AG08395 (cell line): ENCODE results near the gene ZNF143.
"Not testable (repeated sequence)": the region's sequence is repeated elsewhere in the genome, so short reads cannot be mapped to it uniquely, and the experiment has no call there.

Source experiments
- DNase-seq: peaks from one replicate; pipeline ENCODE4 v3.0.0; 2012; ENCODE audit warnings: mixed read lengths, low spot score

ZNF143 gene

DNA sequence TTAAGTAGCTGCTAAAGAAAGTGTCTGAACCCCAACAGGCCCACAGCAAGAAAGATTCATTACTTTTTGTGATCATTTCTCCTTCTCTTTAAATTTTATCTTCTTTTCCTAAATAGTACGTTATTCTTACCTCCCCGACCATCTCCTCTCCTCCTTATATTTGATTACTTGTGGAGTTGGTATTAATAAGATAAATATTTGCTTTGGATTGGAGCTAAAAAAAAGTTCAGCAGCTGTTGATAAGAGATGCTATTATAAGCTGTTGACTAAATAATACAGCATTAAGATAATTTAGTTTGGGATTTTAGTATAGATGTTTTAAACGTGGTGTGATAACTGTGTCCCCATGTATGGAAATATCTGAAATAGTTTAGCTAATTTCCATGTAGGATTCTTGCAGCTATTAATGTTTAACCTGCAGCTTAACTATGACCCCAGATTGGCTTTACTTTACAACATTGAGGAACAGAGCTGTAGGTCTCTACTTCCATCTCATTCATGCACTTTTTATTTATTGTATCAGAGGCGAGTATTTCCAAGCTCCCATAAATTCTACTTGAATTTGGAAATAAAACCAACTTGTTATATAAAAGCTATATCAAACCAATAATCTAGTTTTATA, 37.8 kb downstream of the ZNF143 start:
- no peak for DNase-seq

DNA sequence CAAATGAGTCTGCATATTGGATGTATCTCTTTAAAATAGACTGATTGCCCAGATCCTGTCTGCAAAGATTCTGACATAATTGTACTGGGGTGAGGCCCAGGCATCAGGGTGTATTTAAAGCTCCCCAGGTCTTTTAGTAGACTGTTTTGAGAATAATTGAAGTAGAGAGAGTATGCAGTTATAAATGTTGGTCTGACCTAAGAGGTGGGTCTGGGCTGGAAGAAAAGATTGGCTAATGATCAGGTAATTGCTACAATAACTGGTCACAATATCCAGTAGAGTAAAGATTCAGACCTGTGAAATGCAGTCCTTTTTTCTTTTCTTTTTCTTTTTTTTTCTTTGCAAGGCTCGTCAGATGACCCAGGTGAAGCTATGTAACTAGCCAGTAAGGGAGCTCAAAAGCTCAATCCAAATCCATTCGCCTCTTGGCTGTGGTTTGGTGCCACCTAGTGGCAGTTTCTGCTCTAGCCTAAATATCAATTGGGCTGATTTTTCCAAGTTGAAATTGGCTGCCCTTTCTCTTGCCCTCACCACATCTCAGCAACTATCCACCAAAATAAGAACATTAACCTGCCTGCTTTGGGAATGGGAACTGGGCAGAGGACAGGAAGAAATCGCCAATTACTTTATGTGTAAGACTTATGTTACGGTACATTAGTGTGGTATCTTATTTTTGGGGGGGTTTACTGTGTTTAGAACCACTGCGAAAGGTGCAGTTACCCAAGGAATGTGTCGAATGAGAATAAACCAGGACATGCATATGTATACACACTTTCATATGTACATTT, 45.9 kb downstream of the ZNF143 start:
- peak; percentile 80 for DNase-seq

DNA sequence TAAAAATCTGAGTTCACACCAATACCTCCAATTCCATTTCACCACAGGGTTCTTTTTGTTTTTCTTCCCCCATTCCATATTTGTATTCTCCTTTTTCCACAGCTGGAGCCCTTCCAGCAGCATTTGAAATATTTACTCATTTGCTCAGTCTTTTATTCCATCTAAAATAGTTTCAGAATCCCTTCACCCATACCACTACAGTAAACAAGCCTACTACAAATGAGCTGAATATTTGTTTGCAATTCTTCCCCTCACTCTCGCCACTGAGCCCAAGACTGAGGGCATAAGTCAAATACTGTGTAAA, 46.4 kb downstream of the ZNF143 start:
- no peak for DNase-seq

DNA sequence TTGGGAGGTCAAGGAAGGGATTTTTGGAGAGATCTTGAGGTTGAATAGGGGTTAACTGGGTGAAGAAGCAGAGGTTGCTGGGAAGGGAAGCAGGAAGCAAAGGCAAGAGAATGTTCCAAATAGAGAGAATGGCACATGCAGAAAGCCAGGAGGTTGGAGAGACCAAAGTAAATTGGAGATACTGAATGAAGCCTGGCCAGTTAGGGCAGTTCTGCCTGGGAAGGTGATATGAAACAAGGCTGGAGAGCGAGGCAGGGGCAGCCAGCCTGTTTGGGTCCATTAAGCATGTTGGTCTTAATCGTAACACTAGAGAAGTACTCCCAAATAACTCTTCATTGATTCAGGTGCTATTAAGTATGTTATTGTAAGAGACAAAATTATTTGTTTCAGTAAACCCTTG, 48.2 kb downstream of the ZNF143 start:
- DNase-seq = no peak

DNA sequence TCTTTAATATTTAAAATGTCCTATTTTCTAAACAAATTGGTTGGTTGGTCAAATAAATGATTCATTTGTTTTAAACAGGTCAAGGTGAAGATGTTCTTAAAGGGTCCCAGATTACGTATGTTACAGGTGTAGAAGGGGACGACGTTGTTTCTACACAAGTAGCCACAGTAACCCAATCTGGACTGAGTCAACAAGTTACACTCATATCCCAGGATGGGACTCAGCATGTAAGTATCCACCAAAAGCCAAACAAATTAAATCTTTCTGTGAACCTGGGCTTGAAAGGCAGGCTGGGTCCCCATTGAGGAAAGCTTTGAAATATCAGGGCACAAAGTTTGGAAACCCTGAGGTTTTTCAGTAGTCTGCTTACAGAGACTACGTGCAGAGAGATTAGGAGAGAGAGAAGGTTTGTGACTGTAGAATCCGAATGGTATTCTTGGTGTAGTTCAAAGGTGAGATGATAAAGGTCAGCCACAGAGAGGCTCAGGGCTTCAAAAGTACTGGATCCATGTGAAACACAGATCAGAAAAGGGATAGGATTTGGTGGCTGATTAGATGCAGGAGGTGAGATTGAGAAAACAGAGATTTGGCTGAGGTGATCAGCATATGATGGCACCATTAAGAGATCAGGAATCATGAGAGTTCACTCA, 51.7 kb downstream of the ZNF143 start:
- DNase-seq = no peak

DNA sequence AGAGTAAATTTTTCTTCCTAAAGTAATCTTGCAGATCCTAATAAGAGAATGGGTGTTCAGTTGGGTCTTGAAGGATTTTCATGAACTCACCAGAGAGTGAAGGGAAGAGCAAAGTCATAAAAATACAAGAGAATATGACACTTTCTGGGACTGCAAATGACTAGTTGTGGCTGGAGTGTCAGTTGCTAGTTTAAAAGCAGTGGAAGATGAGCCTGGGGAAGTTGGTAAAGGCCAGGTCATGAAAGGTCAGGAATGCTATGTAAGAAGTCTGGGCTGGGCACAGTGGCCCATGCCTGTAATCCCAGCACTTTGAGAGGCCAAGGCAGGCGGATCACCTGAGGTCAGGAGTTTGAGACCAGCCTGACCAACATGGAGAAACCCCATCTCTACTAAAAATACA, 53.8 kb downstream of the ZNF143 start:
- not testable (repeated sequence) for DNase-seq

DNA sequence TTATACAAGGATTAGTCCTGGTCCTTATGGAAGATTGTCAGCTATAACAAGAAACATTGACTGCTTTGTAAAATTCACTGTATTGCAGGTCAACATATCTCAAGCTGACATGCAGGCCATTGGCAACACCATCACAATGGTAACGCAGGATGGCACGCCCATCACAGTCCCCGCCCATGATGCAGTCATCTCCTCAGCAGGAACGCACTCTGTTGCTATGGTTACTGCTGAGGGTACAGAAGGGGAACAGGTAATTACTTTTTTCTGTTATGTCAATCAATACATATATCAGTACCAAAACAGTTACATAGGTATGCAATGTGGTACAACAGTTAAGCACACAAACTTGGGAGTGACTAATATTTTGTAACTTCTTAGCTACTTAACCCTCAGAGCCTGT, 55.3 kb downstream of the ZNF143 start:
- DNase-seq = no peak

DNA sequence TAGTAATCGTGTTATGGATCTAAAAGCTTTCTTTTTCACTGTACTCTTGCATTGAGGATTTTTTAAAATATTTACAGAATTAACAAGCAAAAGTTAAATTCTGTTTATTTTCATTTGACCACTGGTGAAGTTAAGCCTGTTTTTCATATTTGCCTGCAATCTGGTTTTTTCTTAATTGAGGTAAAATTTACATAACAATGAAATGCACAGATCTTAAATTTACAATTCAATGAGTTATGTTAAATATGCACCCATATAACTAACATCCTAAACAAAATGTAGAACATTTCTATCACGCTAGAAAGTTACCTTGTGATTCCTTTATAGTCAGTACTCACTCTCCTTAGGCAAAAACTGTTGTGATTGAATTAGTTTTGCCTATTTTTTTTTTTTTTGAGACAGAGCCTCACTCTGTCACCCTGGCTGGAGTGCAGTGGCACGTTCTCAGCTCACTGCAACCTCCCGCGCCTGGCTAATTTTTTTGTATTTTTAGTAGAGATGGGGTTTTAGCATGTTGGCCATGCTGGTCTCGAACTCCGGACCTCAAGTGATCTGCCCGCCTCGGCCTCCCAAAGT, 58.1 kb downstream of the ZNF143 start:
- no peak for DNase-seq

DNA sequence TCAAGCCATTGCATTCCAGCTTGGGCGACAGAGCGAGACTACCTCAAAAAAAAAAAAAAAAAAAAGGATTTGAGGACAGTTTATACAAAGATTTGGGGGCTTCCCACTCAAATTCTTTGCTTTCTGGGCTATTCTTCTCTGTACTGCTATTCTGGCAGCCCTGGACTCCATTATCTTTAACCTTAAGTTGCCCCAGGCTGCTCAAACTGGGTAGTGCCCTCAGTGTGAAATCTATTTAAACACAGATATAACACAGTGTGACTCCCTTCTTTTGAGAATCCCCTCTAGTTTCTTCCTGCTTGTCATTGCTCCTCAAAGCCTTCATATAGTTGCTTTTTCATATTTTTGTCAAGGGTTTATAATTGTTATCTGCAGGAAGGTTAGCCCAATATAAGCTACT, 63.2 kb downstream of the ZNF143 start:
- no peak for DNase-seq

DNA sequence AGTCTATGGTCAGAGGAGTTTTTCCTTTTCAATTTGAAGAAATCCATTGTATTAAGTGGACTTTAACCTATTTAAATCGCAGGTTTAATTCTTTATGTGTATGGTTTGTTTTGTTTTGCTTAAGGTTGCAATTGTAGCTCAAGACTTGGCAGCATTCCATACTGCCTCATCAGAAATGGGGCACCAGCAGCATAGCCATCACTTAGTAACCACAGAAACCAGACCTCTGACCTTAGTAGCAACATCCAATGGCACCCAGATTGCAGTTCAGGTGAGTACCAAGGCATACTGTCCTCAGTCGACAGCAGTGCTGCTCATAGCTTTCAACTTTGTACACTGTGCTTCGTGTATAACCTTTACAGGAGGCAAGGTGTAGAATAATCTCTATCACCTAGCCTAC, 64.3 kb downstream of the ZNF143 start:
- no peak for DNase-seq

DNA sequence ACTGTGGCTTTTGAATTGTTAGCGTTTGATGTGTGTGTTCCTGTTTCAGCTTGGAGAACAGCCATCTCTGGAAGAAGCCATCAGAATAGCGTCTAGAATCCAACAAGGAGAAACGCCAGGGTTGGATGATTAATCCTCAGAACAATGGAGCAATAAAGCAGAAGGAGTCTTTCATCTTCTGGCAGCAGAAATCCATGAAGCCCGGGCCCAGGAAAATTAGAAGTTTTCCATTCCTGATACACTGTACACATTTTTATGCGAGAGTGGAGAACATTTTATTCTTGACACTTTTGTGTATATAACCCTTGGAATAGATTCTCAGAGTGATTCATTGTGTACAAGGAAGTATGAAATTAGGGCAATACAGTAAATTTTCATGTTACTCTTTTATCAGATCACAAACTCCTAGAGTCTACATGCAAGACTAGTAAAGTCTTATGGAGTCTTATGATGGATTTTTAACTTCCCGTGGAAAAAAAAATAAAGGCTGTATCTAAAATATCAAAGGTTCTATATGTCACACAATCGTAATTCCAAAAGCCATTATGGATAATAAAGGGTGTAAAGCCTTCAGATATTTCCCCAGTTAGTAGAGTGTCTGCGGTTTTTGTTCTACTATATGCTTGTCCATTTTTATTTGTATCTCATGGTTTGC, 66.8 kb downstream of the ZNF143 start:
- peak; percentile 63 for DNase-seq

DNA sequence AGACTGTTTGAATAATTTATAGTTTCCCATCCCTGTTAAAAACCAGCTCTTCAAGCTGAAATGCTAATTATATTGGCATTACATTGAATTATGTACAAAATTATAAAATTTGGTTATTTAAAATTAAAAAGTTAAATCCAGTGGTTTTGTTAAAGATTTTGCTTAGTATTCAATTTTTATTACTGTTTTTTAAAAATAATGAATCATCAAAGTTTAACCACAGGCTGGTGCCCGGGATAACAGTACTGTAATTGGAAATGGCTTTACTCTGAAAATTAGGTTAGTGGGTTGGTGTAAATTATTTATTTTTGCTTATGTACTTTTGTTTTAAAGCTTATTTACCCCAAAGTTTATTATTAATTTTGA, 67.3 kb downstream of the ZNF143 start:
- no peak for DNase-seq

DNA sequence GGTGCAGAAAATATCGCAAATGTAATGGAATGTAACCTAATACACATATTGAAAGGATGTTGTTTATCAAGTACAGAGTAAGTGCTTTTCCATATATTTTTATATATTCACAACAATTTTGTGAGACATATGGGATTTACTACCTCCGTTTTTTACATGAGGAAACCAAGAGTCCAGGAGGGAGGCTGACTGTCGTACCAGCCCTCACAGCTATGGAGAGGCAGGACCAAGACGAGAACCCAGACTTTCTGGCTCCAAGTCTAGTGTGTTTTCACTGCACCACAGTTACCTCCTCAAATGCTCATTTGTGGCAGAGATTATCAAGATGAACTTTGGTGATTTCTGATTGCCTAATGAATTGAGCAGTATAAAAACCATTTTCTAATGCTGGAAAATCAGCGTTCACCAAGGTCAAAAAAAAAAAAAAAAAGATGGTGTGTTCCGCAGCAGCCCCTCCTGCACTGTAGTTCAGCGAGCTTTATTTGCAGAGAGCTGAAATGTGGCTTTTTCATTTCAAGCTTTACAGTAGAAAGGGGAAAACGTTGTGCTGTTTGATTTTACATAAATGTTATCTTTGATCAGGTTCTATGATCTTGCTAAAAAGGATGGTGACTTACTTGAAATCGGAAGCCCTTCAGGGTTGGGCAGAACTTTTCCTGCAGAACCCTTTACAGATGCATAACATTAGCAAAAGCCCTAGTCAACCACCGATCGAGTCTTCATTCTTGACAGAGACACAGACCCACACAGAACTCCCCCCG, 67.9 kb downstream of the ZNF143 start:
- no peak for DNase-seq

DNA sequence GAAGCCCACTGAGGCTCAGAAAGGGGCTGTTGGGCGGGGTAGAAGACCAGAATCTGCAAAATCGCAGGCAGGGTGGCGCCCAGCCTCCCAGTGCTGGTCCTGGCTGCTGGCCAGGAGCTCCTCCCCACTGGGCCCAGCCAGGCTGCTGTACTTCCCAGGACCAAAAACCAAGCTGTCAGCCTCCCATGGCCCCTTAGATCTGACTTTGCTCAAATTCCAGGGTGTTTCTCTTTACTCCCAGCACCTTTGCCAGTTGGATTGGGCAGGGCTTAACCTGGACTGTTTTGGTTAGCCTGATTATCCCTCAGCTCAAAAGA, 68.5 kb downstream of the ZNF143 start:
- DNase-seq = peak; percentile 40

DNA sequence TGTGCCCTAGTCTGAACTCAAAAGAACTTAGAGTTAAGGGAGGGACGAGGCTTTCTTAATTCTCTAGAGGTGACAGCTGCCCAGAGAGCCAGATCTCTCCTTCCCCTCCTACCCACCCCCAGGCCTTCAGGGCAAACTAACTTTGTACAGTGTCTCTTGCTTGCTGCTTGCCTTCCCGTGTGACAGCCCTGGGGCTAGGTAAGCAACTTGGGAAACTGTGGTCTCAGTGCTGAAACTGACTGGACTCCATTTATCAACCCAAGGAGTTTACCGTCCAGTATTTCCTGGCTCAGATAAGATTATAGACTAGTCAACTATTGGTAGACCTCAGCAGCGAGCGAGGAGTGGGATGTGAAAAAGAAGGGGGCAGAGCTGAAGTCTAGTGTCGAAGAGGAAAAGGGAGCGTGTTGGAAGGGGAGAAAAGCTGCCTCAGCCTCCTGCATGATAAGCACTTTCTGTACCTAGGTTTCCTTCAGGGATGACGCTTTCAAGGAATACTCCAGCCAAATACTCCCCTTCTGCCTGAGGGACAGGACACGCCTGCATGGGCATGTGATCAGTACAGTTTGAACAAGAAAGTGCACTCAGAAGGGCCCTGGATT, 69.3 kb downstream of the ZNF143 start:
- no peak for DNase-seq

DNA sequence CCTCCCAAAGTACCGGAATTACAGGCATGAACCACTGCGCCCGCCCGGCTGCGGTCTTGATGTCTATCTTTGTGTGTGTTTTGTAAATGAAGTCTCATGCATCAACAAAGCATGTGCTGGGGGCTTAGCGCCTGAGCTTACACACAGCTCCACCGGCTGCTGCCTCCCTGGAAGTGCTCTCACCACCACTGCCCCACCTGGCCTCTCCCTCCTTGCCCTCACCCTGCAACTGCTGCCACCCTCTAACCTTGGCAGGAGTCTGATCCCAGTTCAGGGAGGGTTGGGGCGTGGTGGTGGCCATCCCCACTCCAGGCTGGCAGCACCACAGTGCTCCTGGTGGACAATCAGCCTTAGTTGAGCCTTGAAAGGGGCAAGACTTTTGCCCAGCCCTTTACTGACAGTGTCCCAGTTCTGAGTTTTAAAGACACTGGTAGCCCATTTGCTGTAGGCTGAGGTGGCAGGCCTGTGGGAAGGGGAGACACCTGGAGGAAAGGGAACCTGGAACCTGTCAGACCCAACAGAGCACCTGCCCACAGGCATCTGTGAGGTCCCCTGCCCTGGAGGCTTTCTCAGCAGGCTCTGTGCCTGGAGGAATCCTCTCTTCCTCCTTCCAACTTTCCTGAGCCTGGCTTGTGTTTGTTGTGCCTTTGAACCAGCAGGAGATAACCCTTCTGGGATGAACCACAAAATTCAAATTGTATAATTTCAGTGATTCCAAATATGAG, 70.3 kb downstream of the ZNF143 start:
- no peak for DNase-seq

DNA sequence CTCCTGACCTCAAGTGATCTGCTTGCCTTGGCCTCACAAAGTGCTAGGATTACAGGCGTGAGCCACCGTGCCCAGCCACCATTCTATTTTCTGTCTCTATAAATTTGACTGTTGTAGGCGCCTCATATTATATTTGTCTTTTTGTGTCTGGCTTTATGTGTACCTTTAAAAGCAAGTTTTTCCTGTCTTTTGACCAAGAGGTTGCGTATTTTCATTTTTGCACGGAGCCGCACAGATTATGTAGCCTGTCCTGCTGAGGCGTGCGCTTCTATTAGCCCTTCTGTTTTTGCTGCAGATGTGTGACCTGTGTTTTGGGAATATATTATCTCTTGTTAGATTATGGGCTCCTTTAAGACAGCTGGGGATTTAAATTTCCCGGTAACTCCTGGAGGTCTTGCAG, 72.2 kb downstream of the ZNF143 start:
- DNase-seq = no peak

DNA sequence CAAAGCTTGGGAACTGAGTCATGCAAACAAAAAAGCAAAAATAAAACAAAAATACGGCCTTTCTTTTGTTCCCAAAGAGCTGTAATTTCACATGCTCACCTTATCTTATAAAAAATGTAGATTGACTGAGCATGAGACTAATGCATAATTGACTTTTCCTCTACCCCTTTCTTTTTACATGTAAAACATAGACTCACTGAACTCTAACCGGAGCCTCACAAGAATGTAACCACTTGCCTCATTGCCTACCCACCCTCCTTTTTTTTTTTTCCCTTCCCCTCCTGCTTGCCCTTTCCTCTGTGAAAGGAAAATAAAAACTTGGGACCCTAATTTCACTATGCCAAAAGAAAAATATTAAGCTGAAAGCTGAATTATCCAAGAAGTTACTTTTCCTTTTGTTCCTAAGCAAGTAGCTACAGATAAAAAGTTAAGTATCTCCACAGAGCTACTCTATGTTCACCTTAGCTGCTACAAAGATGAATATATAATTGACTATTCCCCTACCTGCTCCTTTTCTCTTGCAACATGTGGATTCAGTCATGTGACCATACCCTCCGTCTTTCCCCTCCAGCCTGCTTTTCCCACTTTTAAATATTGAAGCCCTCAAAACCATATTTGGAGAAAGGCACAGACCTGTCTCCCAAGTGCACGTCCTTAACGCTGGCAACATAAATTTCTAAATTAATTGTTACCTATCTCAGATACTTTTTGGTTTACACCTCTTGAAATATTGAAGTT, 73.1 kb downstream of the ZNF143 start:
- no peak for DNase-seq

DNA sequence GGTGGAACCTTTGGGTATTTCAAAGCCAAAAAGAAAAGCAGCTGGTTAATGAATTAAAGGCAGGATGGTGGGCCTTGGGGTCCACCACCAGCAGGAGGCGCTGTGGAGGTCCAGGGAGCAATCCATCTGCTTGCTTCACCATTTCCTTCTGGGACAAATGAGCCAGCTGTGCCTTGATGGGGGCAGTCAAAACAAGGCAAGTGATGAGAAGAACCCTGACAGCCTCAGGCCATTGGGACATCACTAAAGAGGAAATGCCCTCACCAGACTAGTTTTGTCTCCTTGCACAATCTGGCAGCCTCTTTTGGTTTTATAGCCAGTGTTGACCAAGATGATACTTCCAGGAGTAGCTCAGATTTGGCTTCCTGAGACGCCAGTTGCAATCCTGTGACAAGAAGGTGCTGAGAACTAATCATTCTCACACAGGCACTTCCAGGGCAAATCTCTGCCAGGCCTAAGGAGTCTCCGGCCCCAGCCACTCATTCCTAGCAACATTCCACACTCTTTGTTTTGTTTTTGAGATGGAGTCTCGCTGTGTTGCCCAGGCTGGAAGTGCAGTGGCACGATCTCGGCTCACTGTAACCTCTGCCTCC, 74.5 kb downstream of the ZNF143 start:
- peak; percentile 78 for DNase-seq

DNA sequence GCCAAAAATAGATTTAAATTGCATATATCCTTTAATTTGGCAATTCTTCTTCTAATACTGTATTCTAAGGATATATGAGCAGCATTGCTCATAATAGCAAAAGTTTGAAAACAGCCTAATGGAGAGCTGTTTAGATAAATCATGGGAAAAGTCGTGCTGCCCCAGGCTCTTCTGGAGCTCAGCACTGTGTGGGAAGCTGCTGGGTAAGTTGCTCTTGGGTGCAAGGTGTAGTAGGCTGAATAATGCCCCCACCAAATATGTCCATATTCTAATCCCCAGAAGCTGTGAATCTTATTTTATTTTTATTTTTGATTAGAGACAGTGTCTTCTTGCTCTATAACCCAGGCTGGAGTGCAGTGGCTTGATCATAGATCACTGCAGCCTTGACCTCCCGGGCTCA, 77.7 kb downstream of the ZNF143 start:
- no peak for DNase-seq
